ENCODE measurements around the gene RNF34.
A peak's percentile ranks its signal among the peaks of the same experiment; 100 is the strongest.

RNF34 gene

DNA sequence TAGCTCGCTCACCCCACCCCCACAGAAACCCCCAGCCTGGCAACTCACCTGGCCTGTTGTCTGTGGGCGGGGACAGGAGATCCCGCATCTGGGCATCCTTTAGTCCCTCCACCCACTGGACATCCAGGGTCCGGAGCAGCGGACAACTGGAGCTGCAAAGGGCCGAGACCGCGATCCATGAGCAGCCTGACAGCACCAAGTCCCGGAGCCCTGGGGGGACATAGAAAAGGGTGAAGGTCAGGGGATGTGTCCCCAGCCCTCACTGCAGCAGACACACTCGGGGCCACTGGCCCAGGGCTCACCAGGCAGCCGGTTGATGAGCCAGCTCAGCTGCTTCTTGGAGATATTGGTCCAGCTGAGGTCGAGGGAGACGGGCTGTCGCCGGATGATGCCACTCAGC, 40.9 kb downstream of the RNF34 start:
- DNase-seq = no peak

- no peak for DNase-seq
Observed at GRCh38 chr12:121441555-121441954, 41.6 kb downstream of the RNF34 start.

DNA sequence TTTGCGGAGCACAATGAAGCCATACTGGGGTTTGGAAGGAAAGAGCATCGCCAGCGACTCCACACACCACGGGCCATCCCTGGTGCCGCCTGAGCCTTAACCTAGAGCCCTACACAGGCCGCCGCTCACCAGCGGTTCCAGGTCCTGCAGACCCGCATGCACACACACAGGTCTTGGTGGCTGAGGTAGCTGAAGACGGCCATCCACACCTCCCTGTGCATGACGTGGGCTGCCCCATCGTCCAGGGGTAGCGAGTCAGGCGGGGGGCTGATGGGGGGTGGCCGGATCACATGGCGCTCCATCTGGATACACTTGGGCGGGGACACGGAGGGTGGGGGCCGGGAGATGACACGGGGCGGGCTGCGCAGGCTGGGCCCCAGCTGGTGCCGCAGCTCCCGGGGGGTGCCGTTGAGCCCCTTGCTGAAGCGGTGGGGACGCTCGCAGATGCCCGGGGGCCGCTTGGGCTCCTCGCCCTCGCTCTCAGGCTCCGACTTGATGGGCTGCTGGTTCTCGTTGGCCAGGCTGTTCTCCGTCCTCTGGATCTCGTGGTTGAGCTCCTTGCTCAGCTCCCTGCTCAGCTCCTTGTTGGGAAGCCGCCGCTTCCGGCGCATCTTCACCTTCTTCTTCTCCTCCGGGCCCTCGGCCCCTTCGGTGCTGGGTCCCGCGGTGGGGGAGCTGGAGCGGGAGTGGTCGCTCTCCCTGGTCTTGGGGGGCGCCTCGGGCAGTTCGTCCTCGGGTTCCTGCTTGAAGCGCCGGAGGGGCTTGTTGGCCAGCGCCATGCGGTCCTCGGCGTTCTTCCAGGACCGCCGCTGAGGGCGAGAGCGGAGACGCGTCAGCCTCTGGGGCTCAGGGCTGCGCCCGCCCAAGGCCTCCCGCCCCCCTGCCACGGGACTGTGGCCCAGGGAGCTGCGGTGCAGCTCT, 42.4 kb downstream of the RNF34 start:
- no peak for DNase-seq

DNA sequence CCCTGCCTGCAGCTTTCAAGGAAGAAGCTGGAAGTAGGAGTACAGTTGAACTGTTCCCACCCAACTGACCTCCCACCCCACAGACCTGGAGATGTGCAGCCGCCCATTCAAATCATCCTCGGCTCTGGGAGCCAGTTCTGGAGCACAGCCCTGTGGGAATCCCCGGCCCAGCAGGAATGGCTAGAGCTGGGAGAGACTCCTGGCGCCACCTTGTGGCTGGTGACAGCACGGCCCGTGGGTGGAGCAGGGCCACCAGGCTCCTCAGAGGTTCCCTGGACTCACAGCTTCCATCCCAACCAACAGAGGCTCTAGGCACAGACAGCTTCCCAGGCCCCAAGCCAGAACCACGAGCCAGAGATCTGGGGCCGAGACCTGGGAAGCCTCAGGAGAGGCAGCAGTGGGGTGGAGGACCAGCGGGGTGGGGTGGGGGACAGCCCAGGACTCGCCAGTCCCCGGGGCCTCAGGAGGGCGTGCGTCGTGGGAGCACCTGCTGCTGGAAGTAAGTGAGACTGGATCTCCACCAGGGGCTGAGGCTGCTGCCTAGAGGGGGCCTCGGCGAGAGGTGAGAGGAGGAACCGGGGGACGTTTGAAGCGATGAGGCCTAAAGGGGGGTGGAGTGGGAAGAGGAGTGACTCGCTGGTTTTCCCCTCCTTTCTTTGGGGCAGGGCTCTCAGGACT, 43.4 kb downstream of the RNF34 start:
- peak; percentile 27 to 35 for DNase-seq

DNA sequence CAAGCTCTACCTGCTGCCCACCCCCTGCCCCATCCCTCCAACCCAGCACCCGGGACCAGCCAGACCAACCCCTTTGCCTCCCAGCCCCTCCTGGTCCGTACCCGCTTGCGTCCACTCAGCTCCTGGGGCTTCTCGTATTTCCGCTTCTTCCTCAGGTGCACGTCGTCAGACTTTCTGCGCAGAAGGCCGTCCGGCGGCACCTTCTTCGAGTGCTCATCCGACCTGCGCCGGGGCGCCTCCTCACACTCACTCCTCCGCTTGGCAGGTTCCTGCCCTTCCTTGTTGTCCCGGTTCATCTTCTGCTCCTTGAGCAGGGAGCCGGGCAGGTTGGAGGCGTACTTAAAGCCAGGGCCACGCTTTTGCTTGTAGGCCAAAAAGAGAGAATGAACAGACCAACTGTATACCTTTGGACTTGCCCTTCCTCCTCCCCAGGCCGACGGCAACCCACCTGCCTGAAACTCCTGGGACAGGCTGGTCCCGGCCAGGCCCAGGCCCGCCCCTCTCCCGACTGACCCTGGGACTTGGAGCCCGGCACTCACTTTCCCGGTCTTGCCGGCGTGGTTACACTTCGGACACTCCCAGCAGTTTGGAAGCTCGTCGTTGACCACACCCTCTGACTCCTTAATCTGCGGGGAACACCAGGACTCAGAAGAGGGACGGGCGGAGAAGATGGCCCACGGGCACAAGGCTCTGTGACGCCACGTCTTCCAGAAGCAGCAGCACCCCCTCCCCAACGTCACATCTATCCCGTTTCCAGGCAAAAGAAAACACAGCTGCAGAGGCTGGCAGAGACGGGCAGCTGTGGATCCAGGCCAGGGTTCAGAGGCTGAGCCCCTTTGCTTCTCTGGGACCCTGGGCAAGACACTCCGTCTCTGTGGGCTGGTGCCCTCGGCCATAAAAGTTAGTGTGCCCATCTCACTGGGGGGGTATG, 44.3 kb downstream of the RNF34 start:
- no peak for DNase-seq

GRCh38 chr12:121444842-121445202, 44.9 kb downstream of the RNF34 start:
- DNase-seq = no peak

- no peak for DNase-seq
Observed at GRCh38 chr12:121446750-121447149, 46.8 kb downstream of the RNF34 start.

- DNase-seq = no peak
Observed at GRCh38 chr12:121448771-121449315, 48.9 kb downstream of the RNF34 start.

DNA sequence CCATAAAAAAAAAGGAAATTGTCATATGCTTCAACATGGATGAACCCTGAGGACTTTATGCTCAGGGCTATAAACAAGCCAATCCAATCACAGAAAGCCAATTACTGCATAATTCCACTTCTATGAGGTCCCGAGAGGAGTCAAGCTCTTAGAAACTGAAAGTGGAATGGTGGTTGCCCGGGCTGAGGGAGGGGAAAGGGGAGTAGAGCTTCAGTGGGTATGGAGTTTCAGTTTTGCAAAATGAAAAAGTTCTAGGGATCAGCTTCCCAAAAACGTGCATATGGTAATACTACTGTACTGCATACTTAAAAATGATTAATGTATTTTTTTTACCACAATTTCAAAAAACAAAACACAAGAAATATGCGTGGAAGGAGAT, 52.0 kb downstream of the RNF34 start:
- DNase-seq = no peak

DNA sequence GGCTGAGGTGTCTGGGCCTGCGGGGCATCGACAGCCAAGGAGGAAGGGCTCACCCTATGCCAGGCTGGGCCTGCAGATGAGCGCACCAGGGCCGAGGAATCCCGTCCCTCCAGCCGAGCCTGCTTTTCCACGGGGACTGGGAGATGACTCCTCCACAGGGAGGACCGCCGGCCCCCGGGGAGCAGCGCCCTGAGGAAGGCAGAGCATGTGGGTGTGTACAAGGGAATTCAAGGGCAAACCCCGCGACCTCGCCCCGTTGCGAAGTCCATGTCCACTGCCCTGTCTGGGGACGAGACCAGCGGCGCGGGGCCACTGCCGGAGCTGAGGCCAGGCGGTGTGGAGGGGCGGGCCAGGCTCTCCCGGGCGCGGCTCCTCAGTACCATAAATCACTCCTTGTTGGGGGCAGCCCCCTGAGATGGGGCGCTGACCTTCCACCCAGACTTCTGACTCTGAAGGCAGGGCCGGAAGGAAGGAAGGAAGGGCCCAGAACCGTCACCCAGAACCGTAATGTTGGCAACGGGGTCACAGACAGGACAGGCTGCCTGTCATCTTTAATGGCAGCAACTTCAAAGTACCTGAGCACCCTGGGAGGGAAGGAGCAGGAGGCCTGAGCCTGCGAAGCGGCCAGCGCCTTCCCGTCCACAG, 52.5 kb downstream of the RNF34 start:
- DNase-seq = no peak

DNA sequence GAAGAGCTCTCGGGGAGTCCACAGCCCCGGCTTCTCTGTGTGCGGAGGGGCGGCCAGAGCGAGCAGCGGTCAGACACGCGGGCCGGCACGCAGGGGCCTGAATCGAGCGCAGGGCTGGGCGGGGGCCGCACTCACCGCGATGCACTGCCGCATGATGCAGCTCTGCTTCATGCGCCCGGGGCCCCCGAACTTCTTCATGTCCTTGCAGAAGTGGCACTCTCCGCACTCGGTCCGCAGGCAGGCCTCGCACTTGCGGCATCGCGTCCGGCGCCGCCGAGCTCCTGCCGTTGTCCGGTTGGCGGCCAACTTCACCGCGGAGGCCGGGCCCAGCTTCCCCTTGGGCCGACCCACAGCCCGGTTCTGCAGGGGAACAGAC, 53.1 kb downstream of the RNF34 start:
- no peak for DNase-seq

- no peak for DNase-seq
Observed at GRCh38 chr12:121453629-121454028, 53.7 kb downstream of the RNF34 start.

DNA sequence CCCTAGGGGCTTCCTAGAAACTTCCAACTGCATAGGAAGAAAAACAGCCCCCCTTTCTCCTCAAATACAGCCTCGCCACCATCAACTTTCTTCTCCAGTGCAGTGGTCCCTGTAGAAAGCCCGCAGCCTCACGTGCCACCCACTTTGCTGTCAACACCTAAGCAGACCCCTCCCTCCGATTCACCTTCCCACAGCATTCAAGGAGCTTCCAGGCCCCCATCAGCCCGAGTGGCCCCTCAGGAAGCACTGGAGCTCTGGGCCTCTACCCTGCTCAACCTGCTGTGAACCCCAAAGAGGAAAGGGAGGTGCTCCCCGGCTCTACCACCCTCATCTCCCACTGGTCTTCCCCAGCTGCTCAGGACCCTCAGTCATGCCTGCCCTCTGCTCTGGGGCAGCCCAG, 55.0 kb downstream of the RNF34 start:
- DNase-seq = no peak

DNA sequence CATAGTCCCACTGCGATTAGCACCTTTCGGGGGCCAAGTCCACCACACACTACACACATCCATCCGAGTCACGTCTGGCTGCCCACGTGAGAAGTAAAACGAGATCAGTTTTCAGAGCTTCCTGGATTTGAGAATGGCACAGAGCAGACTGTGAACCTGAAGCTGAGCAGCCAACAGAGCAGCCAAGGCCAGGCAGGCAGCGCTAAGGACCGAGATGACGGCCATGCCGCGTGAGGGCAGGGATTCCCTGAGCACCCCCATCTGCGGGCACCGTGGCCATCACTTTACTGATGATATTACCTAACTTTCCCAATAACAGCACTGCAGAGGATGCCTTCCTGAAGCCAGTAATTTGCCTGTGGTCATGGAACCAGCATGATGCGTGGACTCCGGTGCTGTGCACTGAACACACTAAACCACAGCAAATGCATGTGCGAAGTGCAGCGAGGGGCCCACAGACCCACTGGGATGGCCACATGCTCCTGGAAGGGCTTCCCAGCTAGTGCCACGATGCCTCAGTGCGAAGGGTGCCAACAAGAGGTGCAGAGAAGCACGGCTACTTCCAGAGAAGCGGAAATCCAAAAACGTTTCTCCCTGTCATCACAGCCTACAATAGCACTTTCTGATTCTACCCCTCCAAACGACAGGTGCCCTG, 56.0 kb downstream of the RNF34 start:
- DNase-seq = no peak

GRCh38 chr12:121456551-121456950, 56.6 kb downstream of the RNF34 start:
- DNase-seq = no peak

DNA sequence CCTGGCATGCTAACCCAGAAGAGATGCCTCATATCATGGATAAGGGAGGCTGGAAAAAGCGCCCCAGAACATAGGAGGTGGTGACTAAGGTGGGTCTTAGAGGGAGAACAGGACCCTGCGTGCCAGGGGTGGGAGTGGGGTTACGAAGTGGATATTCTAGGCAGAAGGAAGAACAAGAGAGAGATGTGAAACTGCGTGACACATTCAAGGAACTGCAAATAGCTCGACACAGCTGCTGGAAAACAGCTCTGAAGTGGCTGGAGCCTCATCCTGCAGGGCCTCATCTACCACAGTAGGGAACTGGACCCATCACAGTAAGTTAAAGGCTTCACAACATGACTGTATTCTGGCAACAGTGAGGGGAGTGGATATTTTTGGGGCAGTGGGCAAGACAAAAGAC, 61.1 kb downstream of the RNF34 start:
- no peak for DNase-seq

GRCh38 chr12:121464331-121464730, 64.4 kb downstream of the RNF34 start:
- no peak for DNase-seq

DNA sequence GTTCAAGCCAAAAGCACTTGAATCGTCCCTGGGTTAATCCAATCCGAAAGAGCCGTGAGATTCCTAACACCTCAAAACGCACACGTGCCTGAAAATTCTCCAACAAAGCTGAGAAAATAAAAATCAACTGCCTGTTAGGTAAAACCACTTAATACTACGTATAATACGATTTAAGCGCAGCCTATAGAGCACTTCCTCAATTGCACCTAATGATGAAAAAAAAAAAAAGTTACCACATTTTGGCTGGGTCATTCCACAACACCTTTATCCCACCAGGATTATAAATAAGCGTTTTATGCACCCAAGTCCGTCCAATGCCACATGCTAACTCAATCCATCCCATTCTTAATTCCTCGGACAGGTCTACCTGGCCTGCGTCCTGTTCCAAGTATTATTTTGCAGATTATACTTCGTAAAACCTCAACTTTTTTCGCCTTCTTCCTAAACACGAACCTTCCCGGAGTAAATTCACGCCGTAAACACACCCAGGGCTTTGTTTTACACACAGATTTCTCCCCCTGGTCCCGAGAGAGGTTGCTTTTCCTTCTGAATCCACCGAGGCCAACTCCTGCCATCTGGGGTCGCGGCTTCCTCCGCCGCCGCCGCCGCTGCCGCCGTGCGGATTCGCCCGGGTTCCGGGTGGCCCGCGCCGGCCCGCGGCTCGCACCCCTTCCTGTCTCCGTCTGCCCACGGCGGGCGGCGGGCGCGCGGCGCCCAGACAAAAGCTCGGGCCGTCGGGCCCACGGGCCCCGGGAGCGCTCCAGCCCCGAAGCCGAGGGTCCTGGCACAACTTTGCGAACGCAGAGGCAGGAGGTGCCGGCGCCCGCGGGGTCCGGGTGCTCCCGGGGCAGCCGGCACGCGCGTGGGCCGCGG, 66.2 kb downstream of the RNF34 start:
- peak; percentile 47 to 67 for DNase-seq

DNA sequence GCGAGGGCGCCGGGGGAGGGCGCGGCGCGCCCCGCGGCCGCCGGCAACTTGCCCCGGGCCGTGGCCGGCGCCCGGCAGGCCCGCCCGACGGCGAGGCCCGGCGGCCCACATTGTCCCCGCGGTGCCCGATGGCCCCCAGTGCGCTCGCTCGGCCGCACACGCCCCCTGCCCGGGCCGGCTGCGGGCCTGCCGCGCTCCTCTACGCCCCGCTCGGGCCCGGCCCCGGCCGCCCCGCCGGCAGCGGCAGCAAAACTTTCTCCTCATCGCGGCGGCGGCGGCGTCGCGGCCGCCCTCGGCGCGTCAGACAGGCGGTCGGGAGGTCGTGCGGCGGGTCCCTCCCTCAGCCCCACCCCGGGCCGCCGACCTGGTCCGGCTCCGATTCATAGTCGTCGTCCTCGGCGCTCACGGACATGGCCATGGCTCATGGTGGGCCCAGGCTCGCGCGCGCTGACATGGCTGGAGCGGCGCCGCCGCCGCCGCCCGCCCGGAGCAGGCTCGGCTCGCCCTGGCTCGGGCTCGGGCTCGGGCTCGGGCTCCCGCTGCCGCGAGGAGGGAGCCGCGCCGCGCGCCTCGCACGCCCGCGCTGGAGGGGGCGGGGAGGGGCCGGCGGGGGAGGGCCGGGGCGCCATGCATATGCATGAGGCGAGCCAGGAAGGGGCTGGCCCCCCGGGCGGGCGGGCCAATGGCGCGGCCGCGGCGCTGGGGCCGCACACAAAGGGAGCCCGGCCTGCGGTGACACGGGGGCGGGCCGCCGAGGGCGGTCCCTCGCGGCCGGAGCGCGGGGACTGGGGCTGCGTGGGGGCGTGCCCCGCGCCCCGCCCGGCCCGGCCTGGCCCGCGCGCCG, 67.1 kb downstream of the RNF34 start:
- DNase-seq = peak; percentile 76 to 82

Measured in AML-193 (cell line).